ENCODE measurements around the gene ENTR1. TPM values are rescaled to one million over a fixed set of nuclear protein-coding genes. Genes with fewer than 3 reads are reported as not detected.

ENTR1 gene
- total and polyA plus RNA-seq, 10 of the 15 experiments (the other 5 are each of a cell fraction or from before 2014, with no cell fraction given) = 8.2 to 96.4 (median 41.1) TPM

DNA sequence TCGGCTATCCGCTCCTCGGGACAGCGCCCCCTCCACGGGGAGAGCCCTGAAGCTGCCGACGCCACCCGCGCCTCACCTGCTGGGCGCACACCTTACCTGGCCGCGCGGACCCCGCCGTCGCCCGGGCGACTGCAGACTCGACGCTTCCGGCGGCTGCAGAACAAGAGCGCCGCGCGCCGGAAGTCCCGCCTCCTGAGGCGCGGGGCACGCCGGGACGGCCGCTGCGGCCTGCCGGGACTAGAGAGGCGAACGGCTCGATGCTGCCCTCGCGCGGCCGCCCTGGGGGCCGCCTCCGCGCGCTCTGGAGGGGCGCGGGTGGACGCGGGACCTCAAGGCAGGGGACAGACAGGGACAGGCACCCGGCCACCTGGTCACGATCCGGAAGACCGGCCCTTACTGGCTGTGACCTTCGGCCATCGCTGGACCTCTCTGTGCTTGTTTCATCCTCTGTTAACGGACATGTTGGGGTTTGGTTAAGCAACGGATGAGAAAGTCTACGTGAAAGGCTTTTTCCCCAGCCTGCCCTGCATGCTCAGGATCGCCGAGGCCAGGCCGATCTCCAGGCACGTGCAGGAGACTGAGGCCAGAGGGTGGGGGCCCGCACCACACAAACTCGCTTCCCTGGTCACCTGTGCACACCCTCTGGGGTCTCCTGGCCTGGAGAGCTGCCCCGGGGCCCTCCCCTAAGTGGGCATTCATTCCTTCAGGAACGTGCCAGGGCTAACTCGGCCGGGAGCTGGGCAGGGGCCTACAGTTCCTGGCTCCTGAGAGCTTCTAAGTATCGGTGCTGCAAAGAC, 10.2 kb downstream of the ENTR1 start, which contains the start of gene SNAPC4 (continued):
- TF ChIP-seq, protein P1, sequence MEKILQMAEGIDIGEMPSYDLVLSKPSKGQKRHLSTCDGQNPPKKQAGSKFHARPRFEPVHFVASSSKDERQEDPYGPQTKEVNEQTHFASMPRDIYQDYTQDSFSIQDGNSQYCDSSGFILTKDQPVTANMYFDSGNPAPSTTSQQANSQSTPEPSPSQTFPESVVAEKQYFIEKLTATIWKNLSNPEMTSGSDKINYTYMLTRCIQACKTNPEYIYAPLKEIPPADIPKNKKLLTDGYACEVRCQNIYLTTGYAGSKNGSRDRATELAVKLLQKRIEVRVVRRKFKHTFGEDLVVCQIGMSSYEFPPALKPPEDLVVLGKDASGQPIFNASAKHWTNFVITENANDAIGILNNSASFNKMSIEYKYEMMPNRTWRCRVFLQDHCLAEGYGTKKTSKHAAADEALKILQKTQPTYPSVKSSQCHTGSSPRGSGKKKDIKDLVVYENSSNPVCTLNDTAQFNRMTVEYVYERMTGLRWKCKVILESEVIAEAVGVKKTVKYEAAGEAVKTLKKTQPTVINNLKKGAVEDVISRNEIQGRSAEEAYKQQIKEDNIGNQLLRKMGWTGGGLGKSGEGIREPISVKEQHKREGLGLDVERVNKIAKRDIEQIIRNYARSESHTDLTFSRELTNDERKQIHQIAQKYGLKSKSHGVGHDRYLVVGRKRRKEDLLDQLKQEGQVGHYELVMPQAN (conservative IDR thresholded peaks at IDR 0.05) = 0 out of 2 replicates have a peak, but pooled peaks have one; percentile 0
- TF ChIP-seq BCL11A (IDR thresholded peaks at IDR 0.05; ENCODE audit: low read depth, low read length) = no peak
- TF ChIP-seq ETV6 (conservative IDR thresholded peaks at IDR 0.05 in 1 of 2, IDR thresholded peaks at IDR 0.05 in 1 of 2; ENCODE audit: borderline replicate concordance in 1 of 2, low read depth in 1 of 2) = no peak
- TF ChIP-seq, protein P2, sequence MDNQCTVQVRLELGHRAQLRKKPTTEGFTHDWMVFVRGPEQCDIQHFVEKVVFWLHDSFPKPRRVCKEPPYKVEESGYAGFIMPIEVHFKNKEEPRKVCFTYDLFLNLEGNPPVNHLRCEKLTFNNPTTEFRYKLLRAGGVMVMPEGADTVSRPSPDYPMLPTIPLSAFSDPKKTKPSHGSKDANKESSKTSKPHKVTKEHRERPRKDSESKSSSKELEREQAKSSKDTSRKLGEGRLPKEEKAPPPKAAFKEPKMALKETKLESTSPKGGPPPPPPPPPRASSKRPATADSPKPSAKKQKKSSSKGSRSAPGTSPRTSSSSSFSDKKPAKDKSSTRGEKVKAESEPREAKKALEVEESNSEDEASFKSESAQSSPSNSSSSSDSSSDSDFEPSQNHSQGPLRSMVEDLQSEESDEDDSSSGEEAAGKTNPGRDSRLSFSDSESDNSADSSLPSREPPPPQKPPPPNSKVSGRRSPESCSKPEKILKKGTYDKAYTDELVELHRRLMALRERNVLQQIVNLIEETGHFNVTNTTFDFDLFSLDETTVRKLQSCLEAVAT (IDR thresholded peaks at IDR 0.05) = 0 out of 2 replicates have a peak, but pooled peaks have one; percentile 43
- peak; percentile 79 for TF ChIP-seq POLR2AphosphoS5 (IDR thresholded peaks at IDR 0.05; ENCODE audit: low read length)
- TF ChIP-seq HDAC2 (IDR thresholded peaks at IDR 0.05) = no peak
- peak; percentile 62; the same call in 1 of the 2 replicates for TF ChIP-seq TBL1XR1 (IDR thresholded peaks at IDR 0.05; ENCODE audit: low read depth, low read length)
- no peak for TF ChIP-seq CHD4 (IDR thresholded peaks at IDR 0.05)
- TF ChIP-seq ZNF274 (IDR thresholded peaks at IDR 0.05; ENCODE audit: insufficient read depth, insufficient read length) = no peak
- TF ChIP-seq, protein P3, sequence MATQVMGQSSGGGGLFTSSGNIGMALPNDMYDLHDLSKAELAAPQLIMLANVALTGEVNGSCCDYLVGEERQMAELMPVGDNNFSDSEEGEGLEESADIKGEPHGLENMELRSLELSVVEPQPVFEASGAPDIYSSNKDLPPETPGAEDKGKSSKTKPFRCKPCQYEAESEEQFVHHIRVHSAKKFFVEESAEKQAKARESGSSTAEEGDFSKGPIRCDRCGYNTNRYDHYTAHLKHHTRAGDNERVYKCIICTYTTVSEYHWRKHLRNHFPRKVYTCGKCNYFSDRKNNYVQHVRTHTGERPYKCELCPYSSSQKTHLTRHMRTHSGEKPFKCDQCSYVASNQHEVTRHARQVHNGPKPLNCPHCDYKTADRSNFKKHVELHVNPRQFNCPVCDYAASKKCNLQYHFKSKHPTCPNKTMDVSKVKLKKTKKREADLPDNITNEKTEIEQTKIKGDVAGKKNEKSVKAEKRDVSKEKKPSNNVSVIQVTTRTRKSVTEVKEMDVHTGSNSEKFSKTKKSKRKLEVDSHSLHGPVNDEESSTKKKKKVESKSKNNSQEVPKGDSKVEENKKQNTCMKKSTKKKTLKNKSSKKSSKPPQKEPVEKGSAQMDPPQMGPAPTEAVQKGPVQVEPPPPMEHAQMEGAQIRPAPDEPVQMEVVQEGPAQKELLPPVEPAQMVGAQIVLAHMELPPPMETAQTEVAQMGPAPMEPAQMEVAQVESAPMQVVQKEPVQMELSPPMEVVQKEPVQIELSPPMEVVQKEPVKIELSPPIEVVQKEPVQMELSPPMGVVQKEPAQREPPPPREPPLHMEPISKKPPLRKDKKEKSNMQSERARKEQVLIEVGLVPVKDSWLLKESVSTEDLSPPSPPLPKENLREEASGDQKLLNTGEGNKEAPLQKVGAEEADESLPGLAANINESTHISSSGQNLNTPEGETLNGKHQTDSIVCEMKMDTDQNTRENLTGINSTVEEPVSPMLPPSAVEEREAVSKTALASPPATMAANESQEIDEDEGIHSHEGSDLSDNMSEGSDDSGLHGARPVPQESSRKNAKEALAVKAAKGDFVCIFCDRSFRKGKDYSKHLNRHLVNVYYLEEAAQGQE (IDR thresholded peaks at IDR 0.05; ENCODE audit: low read depth, low read length) = no peak
- TF ChIP-seq, protein P4, sequence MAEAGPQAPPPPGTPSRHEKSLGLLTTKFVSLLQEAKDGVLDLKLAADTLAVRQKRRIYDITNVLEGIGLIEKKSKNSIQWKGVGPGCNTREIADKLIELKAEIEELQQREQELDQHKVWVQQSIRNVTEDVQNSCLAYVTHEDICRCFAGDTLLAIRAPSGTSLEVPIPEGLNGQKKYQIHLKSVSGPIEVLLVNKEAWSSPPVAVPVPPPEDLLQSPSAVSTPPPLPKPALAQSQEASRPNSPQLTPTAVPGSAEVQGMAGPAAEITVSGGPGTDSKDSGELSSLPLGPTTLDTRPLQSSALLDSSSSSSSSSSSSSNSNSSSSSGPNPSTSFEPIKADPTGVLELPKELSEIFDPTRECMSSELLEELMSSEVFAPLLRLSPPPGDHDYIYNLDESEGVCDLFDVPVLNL (IDR thresholded peaks at IDR 0.05; ENCODE audit: low read depth, low read length) = no peak
- TF ChIP-seq, protein P5, sequence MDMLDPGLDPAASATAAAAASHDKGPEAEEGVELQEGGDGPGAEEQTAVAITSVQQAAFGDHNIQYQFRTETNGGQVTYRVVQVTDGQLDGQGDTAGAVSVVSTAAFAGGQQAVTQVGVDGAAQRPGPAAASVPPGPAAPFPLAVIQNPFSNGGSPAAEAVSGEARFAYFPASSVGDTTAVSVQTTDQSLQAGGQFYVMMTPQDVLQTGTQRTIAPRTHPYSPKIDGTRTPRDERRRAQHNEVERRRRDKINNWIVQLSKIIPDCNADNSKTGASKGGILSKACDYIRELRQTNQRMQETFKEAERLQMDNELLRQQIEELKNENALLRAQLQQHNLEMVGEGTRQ (IDR thresholded peaks at IDR 0.05; ENCODE audit: borderline replicate concordance, low read depth, low read length) = no peak
- TF ChIP-seq STAT3 (IDR thresholded peaks at IDR 0.05; ENCODE audit: low read depth, low read length) = no peak
- TF ChIP-seq NFXL1 (IDR thresholded peaks at IDR 0.05; ENCODE audit: borderline replicate concordance) = 0 out of 2 replicates have a peak, but pooled peaks have one; percentile 16
- TF ChIP-seq ESRRA (IDR thresholded peaks at IDR 0.05; ENCODE audit: low read length) = no peak
- no peak for TF ChIP-seq SREBF1 (IDR thresholded peaks at IDR 0.05; ENCODE audit: low read length)
- TF ChIP-seq, protein P6, sequence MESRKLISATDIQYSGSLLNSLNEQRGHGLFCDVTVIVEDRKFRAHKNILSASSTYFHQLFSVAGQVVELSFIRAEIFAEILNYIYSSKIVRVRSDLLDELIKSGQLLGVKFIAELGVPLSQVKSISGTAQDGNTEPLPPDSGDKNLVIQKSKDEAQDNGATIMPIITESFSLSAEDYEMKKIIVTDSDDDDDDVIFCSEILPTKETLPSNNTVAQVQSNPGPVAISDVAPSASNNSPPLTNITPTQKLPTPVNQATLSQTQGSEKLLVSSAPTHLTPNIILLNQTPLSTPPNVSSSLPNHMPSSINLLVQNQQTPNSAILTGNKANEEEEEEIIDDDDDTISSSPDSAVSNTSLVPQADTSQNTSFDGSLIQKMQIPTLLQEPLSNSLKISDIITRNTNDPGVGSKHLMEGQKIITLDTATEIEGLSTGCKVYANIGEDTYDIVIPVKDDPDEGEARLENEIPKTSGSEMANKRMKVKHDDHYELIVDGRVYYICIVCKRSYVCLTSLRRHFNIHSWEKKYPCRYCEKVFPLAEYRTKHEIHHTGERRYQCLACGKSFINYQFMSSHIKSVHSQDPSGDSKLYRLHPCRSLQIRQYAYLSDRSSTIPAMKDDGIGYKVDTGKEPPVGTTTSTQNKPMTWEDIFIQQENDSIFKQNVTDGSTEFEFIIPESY (IDR thresholded peaks at IDR 0.05) = no peak
- 0 out of 2 replicates have a peak, but pooled peaks have one; percentile 38 for TF ChIP-seq ZNF24 (IDR thresholded peaks at IDR 0.05)

All from GM12878 (cell line).